ENCODE results near the gene EFS. TPM values are rescaled to one million over a fixed set of nuclear protein-coding genes. Genes with fewer than 3 reads are reported as not detected.

EFS gene
- total and polyA plus RNA-seq, 10 of the 15 experiments (the other 5 are each of a cell fraction or from before 2014, with no cell fraction given), result 0.08 TPM; not detected in 9

GRCh38 chr14:23324993-23325392 is 40.0 kb downstream of the EFS start (continued):
- TF ChIP-seq BACH1 (IDR thresholded peaks at IDR 0.05; ENCODE audit: borderline replicate concordance), result no peak
- TF ChIP-seq SIX5 (IDR thresholded peaks at IDR 0.05; ENCODE audit: low read depth, low read length, severe bottlenecking), result no peak

- no peak for ATAC-seq
- H3K9ac ChIP-seq (ENCODE audit: control insufficient read depth, insufficient read depth, low read length), result no peak overlapping the region
- peaks cover 10 to 18% of the 10 kb centered on the region in 2 experiments for H3K36me3 ChIP-seq (ENCODE audit: control insufficient read depth in 2 of 2, insufficient read depth in 2 of 2, low read length in 1 of 2)
- in situ Hi-C loops (cut with MboI), result loop anchor here (5.0 to 25.0 kb wide), 2 partner anchors 233 to 788 kb away; partner anchors contain the start of genes DCAF11, NRL and THTPA
- DNase-seq (ENCODE audit: low read depth, low spot score), result no peak
- H3K27me3 ChIP-seq (replicated peaks in 1 of 2; ENCODE audit: control insufficient read depth in 2 of 2, insufficient read depth in 2 of 2, low read length in 1 of 2), result no peaks in the 10 kb centered on the region
- ChIA-PET POLR2A (interaction anchor here (5.5 kb wide), 1 partner anchor 22 kb away, joined by 98 read pairs; the partner anchor contains the start of gene PPP1R3E), CTCF (interaction anchor here (0.6 to 7.2 kb wide), 3 partner anchors 23 to 235 kb away, joined by 3 to 77 read pairs (median 27); partner anchors contain the start of gene PPP1R3E), SMC1A (ENCODE audit: uncharacterized antibody, unreplicated experiment) (interaction anchor here (1.0 kb wide), 1 partner anchor 10 kb away, joined by 3 read pairs; no protein-coding TSS in a partner anchor), RAD21 (ENCODE audit: unreplicated experiment) (no interaction called here)
- no TSS peak for BruUV-seq (replicated peaks)
- FAIRE-seq, result no peak
- H3K27ac ChIP-seq (ENCODE audit: control insufficient read depth, insufficient read depth), result no peak overlapping the region
- H3K4me1 ChIP-seq (ENCODE audit: control insufficient read depth, insufficient read depth, low read length), result peaks cover 13% of the 10 kb centered on the region
- no peaks in the 10 kb centered on the region for H3K9me3 ChIP-seq (replicated peaks; ENCODE audit: control insufficient read depth, insufficient read depth, low read length)
- WGBS (ENCODE audit: insufficient coverage, insufficient replicate concordance, low lambda C conversion rate, missing lambda C conversion rate), result 100% methylated on average over 2 of the region's 2 CpGs
- TF ChIP-seq ZNF384 (IDR thresholded peaks at IDR 0.05; ENCODE audit: borderline replicate concordance, low read depth, low read length) (no peak), RB1 (IDR thresholded peaks at IDR 0.05; ENCODE audit: borderline replicate concordance) (no peak), HDAC2 (IDR thresholded peaks at IDR 0.05) (no peak), CBX5 (IDR thresholded peaks at IDR 0.05; ENCODE audit: low read depth) (no peak), ZBTB11 (CRISPR knock-in tag; IDR thresholded peaks at IDR 0.05) (no peak)
- H3K4me3 ChIP-seq, result no peak overlapping the region
- H2AFZ ChIP-seq (ENCODE audit: control insufficient read depth, low read depth, low read length), result no peak overlapping the region
- no peaks in the 10 kb centered on the region; the same call in 1 of the 2 replicates for H4K20me1 ChIP-seq (ENCODE audit: control insufficient read depth, insufficient read depth)
- H3K4me2 ChIP-seq (ENCODE audit: control insufficient read depth, insufficient read depth), result no peak overlapping the region
- H3K79me2 ChIP-seq (ENCODE audit: control insufficient read depth, insufficient read depth, low read length), result peaks cover 23% of the 10 kb centered on the region
- intact Hi-C loops (cut with micrococcal nuclease; ENCODE audit: unreplicated experiment), result loop anchor here (5.0 kb wide), 2 partner anchors 143 to 233 kb away; partner anchors contain the start of genes NGDN and THTPA
Observed at GRCh38 chr14:23324455-23324846, 40.5 kb downstream of the EFS start.
